HG03025 (cell line): ENCODE data around the gene CARF.
"Not testable (repeated sequence)": the region's sequence is repeated elsewhere in the genome, so short reads cannot be mapped to it uniquely, and the experiment has no call there.

ENCODE experiments used
- ATAC-seq: cut with Tn5 transposase; IDR thresholded peaks from one replicate; pipeline ENCODE4 v1.9.1; 2021; ENCODE audit warnings: mild to moderate bottlenecking, moderate library complexity; ENCODE audit not compliant: unreplicated experiment, low FRiP score

The CARF gene, protein sequence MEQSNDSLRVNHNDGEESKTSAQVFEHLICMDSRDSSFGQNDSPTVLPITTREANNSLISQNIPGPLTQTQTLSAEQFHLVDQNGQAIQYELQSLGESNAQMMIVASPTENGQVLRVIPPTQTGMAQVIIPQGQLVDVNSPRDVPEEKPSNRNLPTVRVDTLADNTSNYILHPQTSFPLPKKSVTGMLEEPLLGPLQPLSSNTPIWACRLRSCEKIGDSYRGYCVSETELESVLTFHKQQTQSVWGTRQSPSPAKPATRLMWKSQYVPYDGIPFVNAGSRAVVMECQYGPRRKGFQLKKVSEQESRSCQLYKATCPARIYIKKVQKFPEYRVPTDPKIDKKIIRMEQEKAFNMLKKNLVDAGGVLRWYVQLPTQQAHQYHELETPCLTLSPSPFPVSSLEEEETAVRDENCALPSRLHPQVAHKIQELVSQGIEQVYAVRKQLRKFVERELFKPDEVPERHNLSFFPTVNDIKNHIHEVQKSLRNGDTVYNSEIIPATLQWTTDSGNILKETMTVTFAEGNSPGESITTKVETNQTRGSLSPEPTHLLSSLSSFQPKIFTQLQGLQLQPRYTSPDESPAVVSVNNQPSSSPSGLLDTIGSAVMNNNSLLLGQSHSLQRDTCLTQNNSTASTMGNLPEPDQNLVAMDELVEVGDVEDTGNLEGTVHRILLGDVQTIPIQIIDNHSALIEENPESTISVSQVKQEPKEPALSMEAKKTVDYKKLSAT

DNA sequence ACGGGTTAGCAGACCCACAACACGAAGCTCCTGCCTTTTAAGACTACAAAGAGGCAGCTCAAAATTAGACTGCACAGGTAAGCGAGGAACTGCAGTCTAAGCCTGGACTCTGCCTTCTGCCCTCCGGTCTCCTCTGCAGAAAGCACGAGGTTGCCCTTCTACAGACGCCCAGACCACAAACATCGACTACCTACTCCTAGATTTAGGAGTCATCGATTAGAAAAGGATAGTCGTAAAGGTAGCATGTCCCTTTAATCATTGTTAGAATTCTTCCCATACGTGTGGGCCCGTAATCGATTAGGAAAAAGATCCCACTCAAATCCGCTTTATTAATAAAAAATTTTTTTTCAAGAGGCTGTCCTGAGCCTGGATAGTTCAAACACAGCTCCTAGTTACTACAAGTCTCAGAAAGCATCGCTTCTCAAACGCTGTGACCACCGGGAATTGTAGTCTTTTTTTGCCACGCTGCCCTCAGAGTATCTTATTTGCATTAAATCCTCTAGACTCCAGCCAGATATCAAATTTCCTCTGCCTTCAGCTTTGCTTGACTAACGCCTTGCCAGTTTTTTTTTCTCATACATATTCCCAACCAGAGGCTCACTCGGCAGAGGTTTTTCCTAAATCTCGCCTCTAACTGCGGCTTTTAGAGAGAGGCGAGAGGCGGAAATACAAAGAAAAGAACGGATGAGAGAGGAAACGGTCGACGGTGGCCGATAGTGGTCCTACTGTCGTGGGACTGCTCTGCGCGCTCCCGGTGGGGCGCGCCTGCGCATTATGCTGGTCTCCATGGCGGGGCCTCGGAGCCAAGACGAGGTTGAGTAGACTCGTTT is at the start of gene CARF, which contains the start of gene WDR12:
TSS of gene CARF (plus strand) at position 764 of the 830 bp plus-strand sequence. CDS start 29,628 bp downstream, outside the sequence.
TSS of gene WDR12 (minus strand) at position 162 of the 830 bp plus-strand sequence. CDS start 197 bp downstream, outside the sequence.
- peak; percentile 75 for ATAC-seq

DNA sequence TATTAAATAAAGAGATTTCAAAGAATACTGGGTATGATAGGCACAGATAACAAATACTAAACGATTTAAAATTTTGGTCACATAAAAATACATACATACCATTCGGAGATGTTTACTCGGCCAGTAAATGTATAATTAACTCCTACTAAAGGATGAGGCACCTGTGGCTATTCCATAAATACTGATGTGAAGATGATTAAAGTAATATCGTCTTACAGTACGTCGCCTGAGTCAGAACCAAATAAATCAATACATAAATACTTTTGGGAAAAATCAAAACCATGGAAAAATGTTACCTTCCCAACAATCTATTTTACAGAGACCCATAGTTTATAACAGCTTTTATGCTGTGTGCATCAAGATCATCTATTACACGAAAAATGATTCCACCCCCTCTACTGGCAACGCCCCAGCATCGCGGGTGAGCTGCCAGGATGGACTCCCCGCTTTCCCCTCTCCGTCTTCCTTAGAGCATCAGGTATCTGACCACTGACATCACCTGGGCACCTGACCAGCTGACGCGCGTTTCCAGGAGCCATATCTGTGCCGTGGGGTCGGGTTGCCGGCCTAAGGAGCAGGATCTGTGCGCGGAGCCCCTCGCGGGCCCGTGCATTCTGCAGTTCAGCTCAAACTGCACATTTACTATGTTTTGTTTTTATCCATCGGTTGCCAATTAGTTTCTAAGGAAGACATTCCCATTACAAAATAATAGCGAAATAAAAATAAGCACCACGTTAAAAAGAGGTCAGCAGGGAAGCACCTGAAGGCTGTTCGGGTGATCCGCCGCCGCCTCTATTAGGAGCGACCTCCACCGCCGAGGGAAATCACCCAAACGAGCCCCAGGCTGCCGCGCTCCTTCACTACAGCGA is 41.4 kb upstream of the CARF start:
- peak; percentile 52 for ATAC-seq

DNA sequence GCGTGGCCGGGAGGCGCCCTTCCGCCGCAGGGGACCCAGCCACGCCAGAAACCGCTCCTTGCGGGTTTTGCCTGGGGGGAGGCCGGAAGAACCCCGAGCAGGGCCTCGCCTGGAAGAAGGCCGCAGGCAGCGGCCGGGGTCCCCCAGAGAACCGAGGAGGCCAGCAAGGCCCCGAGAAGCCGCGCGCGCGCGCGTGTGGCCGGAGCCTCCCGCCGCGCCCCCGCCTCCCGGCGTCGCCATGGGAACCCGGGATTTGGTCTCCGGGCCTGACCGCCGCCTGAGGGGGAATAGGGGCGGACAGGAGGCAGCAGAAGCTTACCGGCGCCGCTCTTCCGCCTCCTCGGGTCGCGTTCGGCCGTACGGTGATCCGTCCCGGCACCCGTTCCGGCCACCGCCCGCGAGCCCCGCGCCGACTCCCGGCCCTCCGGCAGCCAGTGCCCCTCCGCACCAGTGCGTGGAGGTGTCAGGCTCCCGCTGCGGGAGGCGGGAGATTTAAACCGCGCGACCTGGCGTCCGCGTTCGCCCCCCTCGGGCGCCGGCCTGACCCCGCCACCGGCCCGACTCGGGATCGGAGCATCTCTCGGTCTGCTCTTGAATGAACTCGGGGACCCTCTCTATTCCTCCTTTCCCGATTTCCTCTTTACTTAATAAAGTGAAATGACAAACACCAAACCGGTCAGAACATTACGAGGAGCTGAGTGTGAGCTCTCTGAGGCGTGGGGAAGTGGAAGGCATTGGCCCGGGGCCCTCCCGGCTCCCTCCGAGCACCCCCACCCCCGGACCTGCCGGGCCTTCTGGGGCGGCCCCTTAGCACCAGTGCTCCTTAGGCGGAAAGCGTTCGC is 40.6 kb upstream of the CARF start, which contains the start of gene ICA1L:
TSS of gene ICA1L (minus strand) at position 467 of the 842 bp plus-strand sequence. CDS start 42,757 bp downstream, outside the sequence.
- ATAC-seq = peak; percentile 45

DNA sequence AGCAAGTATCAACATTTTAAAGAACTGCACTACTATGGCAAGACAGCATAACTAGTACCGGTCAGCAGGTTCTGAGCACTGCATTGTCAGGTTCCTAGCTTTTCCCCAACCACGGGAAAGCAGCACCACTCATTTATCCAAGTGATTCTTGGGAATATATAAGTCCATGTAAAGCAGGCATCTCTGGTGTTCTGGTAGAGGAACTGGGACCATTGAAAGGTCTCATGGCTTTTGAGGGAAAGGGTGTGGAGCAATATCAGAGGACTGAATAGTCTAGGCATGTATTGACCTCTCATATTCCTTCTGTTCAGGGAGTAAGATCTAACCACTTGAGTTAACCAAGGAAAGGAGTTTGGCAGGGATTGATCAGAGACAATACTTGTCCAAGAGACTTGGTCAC is 34.4 kb upstream of the CARF start:
- no peak for ATAC-seq

DNA sequence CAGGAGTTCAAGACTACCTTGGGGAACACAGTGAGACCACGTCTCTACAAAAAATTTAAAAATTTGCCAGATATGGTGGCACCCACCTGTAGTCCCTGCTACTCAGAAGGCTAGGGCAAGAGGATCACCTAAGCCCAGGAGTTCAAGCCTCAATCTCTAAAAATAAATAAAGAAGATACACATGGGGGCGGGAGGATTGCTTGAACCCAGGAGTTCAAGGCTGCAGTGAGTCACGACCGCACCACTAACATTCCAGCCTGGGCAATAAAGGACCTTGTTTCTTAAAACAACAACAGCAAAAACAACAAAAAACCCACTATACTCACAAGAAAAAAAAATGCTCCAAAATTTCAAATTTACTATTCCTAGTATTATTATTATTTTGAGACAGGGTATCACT is 30.5 kb upstream of the CARF start:
- ATAC-seq = no peak

DNA sequence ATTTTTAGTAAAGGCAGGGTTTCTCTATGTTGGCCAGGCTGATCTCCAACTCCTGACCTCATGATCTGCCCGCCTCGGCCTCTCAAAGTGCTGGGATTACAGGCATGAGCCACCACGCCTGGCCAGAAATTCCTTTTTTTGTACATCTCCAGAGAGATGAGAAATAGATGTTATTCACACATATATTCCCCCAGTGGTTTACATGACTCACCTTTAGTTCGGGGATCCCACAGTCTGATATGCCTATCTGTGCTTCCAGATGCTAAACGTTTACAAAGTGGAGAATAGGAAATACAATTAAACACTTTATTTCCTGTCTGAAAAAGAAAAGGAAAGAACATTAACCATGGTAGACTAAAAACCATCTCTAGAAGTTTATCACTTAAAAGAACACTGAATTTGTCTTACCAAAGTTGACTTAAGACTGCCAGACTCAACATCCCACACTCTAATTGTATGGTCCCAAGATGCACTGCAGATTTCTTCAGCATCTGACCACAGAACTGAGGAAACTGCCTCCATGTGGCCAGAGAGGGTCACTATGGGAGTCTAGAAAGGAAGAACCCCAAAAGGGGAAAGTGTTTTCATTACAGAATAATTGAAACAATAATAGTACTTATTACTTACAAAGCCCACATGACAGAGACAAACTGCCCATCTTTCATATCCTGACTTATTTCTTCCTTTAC is 27.9 kb upstream of the CARF start:
- ATAC-seq = no peak

DNA sequence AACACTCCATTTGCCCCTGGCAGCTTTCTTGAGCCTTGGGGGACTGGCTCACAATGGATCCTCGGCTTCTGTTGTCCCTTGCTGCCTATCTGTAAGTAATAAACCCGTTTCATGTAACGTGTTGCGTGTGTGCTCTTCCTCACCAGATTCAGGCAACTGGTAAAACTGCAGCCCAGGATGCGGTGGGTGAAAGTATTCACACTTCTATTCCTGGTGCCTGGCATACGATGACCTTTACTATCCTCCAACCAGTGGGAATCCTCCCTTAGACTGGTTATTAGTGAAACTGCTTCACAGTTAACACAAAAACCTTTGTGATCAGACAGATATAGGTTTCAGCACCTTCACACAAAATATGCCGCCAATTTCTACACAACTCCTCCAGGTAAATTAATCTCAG is 26.9 kb upstream of the CARF start:
- no peak for ATAC-seq

DNA sequence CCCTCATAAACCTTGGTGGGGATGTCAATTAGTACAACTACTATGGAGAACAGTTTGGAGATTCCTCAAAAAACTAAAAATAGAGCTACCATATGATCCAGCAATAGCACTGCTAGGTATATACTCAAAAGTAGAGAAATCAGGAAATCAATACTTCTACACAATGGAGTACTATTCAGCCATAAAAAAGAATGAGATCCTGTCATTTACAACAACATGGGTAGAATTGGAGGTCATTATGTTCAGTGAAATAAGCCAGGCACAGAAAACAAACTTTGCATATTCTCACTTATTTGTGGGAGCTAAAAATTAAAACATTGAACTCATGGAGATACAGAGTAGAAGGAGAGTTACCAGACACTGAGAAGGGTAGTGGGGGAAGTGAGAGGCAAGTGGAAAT is 6.6 kb upstream of the CARF start:
- not testable (repeated sequence) for ATAC-seq

DNA sequence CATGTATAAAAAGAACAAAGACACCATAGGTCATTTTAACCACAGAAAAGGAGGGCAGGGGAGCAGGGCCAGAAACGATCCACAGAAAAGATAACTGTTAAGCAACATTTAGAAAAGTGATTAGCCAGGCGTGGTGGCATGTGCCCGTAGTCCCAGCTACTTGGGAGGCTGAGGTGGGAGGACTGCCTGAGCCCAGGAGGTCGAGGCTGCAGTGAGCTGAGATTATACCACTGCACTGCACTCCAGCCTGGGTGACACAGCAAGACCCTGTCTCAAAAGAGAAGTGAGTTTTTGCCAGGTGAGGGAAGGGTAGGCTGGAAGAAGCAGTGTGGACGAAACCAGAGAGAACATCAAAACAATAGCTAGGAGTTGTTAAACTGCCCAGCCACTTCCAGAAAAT is 3.9 kb upstream of the CARF start:
- no peak for ATAC-seq

DNA sequence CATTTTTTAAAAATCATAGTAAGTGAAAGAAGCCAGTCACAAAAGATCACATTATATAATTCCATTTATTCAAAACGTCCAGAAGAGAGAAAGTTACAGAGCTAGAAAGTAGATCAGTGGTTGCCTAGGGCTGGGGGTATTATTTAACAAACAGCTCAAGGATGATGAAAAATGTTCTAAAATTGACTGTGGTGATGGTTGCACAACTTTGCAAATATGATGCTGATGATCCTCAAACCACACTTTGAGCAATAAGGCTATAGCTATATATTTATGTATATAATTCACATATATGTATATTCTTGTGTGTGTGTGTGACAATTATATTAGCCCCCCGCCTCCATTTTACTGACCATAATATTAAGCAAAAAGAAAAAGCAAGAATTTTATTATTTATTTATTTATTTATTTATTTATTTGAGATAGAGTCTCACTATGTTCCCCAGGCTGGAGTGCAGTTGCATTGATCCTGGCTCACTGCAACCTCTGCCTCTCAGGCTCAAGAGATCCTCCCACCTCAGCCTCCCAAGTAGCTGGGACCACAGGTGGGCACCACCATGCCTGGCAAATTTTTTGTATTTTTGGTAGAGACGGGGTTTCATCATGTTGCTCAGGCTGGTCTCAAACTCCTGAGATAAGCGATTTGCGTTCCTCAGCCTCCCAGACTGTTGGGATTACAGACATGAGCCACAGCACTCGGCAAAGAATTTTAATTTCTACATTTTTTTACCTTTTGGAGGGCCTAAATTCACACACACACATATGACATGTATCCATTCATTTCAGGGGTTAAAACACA is 2.5 kb upstream of the CARF start:
- no peak for ATAC-seq

DNA sequence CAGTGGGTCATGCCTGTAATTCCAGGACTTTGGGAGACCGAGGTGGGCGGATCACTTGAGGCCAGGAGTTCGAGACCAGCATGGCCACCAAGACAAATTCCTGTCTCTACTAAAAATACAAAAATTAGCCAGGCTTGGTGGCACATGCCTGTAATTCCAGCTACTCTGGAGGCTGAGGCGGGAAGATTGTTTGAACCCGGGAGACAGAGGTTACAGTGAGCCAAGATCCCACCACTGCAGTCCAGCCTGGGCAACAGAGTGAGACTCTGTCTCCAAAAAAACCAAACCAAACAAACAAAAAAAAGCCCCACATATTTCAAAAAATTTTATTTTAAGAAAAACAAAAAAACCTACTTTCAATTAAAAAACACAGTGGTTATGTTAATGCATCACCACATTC is 1.8 kb upstream of the CARF start:
- ATAC-seq = not testable (repeated sequence)

DNA sequence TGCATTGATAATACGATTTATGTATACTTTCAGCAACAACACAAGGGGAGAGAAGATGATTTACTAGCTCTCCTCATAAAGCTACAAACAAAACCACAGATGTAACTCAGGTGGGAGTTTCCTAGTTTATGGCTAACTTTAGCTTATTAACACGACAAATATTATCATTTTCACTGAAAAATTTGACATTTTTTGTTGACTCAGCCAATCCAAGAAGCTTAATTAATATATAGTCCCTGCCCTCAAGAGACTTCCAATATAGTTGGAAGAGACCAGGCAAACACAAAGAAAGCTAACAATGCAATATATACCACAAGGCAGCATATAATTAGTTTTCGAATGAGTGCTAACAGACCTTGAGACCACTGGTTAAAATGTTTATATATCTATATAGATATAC is 1.4 kb upstream of the CARF start:
- ATAC-seq = no peak

DNA sequence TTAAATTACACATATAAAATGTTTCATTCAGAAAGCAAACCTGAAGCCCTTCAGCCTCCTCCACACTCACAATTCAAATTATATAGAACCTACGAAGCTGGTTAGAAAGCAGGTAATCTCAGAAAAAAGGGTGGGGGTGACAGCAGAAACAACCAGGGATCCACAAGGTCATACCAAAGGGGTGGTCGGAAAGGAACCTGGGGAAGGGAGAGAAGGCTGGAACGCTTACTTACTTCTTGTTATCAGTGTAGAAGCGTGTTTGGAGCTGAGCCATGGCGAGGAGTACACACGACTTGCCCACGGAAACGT is 918 bp upstream of the CARF start:
- ATAC-seq = peak; percentile 14

DNA sequence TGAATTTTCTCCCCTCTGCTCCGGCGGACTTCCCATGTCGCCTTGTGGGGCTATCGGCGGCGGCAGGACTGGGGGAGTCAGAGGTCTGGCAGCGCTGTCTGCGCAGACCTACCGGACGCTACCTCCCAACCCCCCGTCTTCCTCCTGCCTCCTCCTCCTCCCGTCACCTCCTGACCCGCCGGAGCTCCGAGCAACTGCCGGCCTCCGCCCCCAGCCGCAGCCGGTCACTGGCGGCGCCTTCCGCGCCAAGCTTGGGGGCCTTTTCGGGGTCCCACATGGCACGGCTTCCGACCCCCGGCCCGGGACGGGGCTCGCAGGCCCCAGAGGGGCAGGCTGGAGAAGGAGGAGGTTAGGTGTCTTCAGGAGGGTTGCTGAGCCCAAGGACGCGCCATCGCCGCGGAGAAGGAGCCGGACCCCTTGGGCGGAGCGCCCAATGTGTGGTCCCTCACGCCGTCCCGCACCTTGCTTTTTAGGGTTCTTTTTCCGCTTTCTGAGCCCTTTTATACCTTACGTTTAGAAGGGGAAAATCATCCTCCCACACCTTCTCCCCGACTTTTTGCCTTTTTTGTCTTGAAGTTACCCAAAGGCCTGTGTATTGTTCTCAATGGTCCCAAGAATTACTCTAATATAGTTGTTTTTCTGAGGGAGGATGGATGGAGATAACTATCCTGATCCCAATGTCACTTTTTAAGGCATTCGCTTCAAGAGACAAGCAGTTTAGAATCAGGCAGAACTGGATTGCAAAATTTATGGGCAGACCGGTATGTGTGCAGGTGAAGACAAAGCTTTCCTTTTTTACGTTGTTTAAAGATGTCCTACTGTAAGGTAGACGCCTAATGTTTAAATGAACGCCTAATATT is 497 bp downstream of the CARF start:
- peak; percentile 50 for ATAC-seq

DNA sequence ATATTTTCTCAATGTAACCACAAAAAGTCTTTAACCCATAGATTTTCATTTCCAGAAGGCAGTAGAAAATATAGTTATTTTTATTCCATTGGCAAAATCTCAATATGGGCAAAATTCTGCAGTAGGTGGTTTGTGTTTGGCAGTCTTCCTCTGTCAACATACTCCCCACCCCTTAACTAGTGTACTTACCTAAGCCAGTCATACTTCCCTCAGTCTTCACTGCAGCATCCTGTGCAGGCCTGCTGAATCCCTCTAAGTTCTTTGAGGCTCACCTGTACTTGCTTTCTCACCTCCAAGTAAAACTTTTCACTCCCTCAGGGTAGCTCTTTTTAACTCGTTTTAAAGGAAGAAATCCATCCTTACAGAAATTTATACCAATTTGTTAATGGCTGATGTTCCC is 6.8 kb downstream of the CARF start:
- ATAC-seq = no peak

DNA sequence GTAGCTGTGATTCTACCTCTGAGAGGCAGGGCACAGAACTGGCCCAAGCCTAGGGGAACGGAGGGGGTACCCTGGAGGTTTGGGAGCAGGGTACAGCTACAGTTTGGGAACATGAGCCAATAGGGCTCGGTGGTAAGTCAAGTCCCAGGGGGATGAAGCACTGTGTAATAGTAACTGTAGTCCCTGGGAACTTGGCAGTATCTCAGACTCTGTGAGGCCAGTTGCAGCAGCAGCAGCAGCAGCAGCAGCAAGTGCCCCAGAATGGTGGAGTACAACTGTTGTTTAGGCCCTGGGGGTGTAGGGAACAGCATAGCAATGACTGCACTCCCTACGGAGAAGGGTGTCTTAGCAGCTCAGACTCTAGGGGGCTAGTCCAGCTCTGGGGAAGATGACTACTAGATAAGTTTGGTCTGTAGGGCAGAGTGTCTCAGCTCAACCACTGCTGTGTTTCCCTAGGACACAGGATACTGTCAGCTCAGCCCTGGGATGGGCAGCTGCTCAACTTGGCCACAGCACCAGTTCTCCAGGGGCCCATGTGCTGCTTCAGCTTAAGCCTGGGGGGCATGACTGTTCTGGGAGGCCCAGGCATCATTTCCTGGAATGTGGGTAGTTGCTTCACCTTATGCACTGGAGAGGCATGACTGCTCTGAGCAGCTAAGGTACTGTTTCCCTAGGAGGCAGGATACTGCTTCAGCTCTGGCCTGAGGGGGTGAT is 20.5 kb downstream of the CARF start:
- no peak for ATAC-seq
